NB4 (cell line): ENCODE measurements around the gene SAMD10.

ENCODE experiments used
- DNase-seq: peaks from one replicate; pipeline ENCODE4 v3.0.0; 2010; ENCODE audit warnings: low read depth
- H3K4me3 ChIP-seq: one replicate; pipeline ENCODE4 v1.5.1; 2011; ENCODE audit warnings: mild to moderate bottlenecking, low read depth, low read length, moderate library complexity
- MYC ChIP-seq: IDR thresholded peaks from 2 replicates; pipeline ENCODE4 v1.6.1; 2011; ENCODE audit warnings: low read depth, low read length
- POLR2A ChIP-seq: IDR thresholded peaks from 2 replicates; pipeline ENCODE4 v1.6.1; 2011; ENCODE audit warnings: mild to moderate bottlenecking; ENCODE audit not compliant: insufficient read length; ENCODE audit errors: extremely low read depth
- TF ChIP-seq, protein P1 (sequence below): IDR thresholded peaks from 2 replicates; pipeline ENCODE4 v1.6.1; 2011; ENCODE audit warnings: low read depth, low read length
- TF ChIP-seq, protein P2 (sequence below): IDR thresholded peaks from one replicate; pipeline ENCODE4 v1.5.1; 2012; ENCODE audit warnings: low read depth, low read length

The SAMD10 gene

DNA sequence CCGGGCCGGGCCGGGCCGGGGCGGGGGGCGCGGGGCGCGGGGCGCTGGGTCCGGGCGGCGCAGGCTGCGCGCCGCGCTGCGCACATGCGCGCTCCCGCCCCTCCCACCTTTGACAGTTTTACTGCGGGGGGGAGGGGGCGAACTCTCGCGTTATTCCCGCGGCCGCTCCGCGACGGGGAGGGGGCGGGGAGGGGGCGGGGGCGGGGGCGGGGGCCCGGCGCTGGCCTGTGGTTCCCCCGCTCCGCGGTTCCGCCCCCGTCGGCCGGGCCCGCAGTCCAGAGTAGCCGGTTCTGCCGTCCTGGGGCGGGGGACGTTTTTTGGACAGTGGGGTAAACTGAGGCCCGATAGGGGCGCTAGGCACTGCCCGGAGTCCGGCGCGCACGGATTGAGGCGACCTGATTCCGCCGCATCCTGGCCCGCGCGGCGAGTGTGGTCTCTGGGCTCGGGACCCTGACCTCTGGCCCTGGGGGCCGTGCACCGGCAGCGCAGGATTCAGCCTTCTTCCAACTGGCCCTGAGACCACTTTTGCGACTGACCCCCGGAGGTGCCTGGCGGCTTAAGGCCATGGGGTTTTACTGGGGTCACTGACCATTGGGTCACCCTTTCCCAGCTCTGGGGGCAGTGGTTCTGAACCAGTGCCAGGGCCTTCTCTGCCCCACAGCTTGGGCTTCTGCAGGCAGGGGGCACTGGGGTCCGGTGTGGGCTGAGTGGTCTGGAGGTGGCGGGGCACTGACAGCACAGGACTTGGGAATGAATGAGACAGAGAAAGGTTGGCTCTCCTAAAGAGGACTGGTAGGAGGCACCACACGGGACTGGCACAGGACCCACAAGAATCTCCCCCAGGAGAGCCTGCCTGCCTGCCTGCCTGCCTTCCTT is 9.4 kb downstream of the SAMD10 start, which contains the start of gene ZNF512B:
Gene ZNF512B, minus strand, starts transcription at position 93 of the 876 bp plus-strand sequence. CDS start 1,980 bp downstream, outside the sequence.
- TF ChIP-seq MYC (peak; percentile 65; the same call in 1 of the 2 replicates), POLR2A (no peak)
- TF ChIP-seq, protein P1, sequence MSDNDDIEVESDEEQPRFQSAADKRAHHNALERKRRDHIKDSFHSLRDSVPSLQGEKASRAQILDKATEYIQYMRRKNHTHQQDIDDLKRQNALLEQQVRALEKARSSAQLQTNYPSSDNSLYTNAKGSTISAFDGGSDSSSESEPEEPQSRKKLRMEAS = peak; percentile 82
- TF ChIP-seq, protein P2, sequence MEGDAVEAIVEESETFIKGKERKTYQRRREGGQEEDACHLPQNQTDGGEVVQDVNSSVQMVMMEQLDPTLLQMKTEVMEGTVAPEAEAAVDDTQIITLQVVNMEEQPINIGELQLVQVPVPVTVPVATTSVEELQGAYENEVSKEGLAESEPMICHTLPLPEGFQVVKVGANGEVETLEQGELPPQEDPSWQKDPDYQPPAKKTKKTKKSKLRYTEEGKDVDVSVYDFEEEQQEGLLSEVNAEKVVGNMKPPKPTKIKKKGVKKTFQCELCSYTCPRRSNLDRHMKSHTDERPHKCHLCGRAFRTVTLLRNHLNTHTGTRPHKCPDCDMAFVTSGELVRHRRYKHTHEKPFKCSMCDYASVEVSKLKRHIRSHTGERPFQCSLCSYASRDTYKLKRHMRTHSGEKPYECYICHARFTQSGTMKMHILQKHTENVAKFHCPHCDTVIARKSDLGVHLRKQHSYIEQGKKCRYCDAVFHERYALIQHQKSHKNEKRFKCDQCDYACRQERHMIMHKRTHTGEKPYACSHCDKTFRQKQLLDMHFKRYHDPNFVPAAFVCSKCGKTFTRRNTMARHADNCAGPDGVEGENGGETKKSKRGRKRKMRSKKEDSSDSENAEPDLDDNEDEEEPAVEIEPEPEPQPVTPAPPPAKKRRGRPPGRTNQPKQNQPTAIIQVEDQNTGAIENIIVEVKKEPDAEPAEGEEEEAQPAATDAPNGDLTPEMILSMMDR = no peak
- peak within 1 kb of the TSS; percentile 52 for H3K4me3 ChIP-seq
- peak; percentile 76 for DNase-seq

DNA sequence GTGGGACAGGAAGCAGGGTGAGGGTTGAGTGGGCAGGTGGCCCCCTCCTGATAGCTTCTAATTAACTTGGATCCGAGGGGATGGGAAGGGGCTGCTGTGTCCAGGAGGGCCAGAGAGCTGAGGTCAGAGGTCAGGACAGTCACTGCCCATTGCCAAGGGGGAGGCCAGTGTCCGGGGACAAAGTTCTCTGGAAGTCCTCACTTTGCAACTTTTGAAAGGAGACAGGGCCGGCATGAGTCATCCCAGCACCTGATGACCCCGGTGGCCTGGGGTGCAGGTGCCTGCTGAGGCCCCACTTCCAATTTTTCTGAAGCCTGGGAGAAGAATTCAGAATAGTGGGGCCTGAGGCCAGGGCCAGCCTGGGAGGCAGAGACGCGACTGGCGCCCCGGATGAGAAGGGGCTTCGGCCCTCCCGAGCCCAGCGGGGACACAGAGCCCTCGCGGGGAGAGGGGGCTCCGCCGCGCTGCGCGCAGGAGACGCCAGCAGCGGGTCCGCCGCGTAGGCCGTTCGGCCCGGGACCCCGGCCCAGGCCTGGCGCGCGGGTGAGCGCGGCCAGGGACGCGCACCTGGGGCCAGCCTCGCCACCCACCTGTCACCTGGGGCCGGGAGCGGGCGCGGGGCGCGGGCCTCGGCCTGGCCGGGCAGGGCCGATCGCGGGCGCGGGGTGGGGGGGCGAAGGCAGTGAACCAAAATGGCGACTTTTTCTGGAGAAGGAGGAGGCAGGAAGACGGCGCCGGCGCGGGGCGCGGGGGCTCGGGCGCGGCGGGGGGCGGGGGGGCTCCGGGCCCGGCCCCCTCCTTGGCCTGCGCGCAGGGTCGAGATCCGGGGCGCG is 10.3 kb downstream of the SAMD10 start:
- peak overlapping the region; percentile 52 for H3K4me3 ChIP-seq
- peak; percentile 39 for DNase-seq

GRCh38 chr20:63968136-63968927 is 11.1 kb downstream of the SAMD10 start:
- TF ChIP-seq POLR2A (no peak), MYC (no peak)
- TF ChIP-seq, protein P1 = no peak
- TF ChIP-seq, protein P2 = no peak
- DNase-seq = peak; percentile 36
- H3K4me3 ChIP-seq = peak overlapping the region; percentile 52

More for the DNA sequence above, 10.3 kb downstream of the SAMD10 start:
- TF ChIP-seq, protein P1 = no peak
- TF ChIP-seq MYC (no peak), POLR2A (no peak)
- TF ChIP-seq, protein P2 = no peak

- no peak overlapping the region for H3K4me3 ChIP-seq
- peak; percentile 2 for DNase-seq
- TF ChIP-seq POLR2A = no peak
- TF ChIP-seq, protein P1 = no peak
- no peak for TF ChIP-seq MYC
- TF ChIP-seq, protein P2 = no peak
These were observed 11.9 kb downstream of the SAMD10 start for GRCh38 chr20:63967330-63968135.

DNA sequence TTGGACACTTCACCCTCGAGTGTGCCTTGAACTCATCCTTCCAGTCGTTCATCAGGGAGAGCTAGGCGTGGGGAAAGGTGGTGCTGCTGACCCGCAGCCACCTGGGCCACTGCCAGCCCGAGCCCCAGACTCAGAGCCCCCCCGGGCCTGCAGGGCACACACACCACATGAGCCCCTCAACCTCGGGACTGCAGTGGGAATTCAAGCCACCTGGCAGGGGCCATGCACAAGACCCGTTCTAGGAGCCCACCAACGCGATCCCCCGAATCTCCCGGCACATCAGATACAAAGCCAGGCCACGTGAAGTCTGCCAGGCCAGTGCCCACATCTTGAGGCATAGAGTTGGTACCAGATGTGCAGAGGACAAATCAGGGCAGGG is 12.5 kb downstream of the SAMD10 start:
- TF ChIP-seq, protein P1 = no peak
- TF ChIP-seq POLR2A (no peak), MYC (no peak)
- DNase-seq = no peak
- no peak overlapping the region for H3K4me3 ChIP-seq
